Measurements from ENCODE around the gene ASXL1. TPM values are rescaled to one million over a fixed set of nuclear protein-coding genes. Genes with fewer than 3 reads are reported as not detected.

The ASXL1 gene
- total RNA-seq, 1 donor from 2014 or later = 142 TPM

DNA sequence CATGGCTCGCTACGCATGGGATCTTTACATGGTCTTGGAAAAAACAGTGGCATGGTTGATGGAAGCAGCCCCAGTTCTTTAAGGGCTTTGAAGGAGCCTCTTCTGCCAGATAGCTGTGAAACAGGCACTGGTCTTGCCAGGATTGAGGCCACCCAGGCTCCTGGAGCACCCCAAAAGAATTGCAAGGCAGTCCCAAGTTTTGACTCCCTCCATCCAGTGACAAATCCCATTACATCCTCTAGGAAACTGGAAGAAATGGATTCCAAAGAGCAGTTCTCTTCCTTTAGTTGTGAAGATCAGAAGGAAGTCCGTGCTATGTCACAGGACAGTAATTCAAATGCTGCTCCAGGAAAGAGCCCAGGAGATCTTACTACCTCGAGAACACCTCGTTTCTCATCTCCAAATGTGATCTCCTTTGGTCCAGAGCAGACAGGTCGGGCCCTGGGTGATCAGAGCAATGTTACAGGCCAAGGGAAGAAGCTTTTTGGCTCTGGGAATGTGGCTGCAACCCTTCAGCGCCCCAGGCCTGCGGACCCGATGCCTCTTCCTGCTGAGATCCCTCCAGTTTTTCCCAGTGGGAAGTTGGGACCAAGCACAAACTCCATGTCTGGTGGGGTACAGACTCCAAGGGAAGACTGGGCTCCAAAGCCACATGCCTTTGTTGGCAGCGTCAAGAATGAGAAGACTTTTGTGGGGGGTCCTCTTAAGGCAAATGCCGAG, 78.2 kb downstream of the ASXL1 start:
- no peak for DNase-seq
- H3K9me3 Mint-ChIP-seq = no peaks in the 10 kb centered on the region
- no peaks in the 10 kb centered on the region for H3K27me3 Mint-ChIP-seq
- peak overlapping the region; percentile 8 for H3K27ac Mint-ChIP-seq
- H3K4me1 Mint-ChIP-seq = peaks cover 12% of the 10 kb centered on the region
- no peak overlapping the region for H3K4me3 Mint-ChIP-seq
- H3K36me3 Mint-ChIP-seq (ENCODE audit: low read depth) = peaks cover 59% of the 10 kb centered on the region
- intact Hi-C loops (cut with micrococcal nuclease) = no loop called here

GRCh38 chr20:32436968-32437367, 78.8 kb downstream of the ASXL1 start:
- H3K27ac Mint-ChIP-seq = peak overlapping the region; percentile 8
- peaks cover 12% of the 10 kb centered on the region for H3K4me1 Mint-ChIP-seq
- H3K36me3 Mint-ChIP-seq (ENCODE audit: low read depth) = peaks cover 54% of the 10 kb centered on the region
- intact Hi-C loops (cut with micrococcal nuclease) = no loop called here
- no peaks in the 10 kb centered on the region for H3K9me3 Mint-ChIP-seq
- H3K4me3 Mint-ChIP-seq = no peak overlapping the region
- H3K27me3 Mint-ChIP-seq = no peaks in the 10 kb centered on the region
- no peak for DNase-seq

DNA sequence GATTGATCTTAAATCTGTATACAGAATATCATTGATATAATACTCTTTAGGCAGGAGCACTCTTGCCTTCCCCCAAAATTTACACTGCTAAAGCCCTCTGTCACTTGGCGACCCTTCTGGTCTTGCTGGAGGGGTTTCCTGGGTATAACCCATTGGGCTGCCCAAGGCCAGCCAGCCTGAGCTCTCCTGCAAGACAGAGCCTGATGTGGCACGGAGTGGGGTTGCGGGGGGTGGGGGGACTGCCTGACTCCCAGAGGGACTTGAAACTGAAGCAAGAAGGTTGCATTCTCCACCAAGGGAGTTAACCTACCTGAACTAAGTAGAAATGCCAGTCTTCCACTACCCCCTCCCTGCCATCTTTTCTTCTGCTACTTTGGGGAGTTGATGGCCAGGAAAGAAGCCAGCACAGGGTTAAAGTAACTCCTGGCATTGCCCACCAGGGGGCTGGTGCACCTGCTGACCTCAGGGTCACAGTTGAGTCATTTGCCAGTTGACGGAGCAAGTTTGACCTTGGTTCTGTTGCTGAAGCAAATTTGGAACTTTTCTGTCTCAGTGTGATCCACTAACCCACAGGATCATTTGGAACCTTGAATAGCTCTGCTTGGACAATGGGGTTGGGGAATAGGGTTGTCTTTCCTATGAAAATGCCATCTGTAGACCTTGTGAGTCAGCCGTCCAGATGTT, 79.4 kb downstream of the ASXL1 start:
- peaks cover 51% of the 10 kb centered on the region for H3K36me3 Mint-ChIP-seq (ENCODE audit: low read depth)
- DNase-seq = peak; percentile 60
- intact Hi-C loops (cut with micrococcal nuclease) = no loop called here
- H3K27me3 Mint-ChIP-seq = no peaks in the 10 kb centered on the region
- H3K4me3 Mint-ChIP-seq = no peak overlapping the region
- no peak overlapping the region for H3K27ac Mint-ChIP-seq
- H3K9me3 Mint-ChIP-seq = no peaks in the 10 kb centered on the region
- peaks cover 11% of the 10 kb centered on the region for H3K4me1 Mint-ChIP-seq

- DNase-seq = no peak
- Mint-ChIP-seq H3K9me3 (no peaks in the 10 kb centered on the region), H3K27ac (no peak overlapping the region), H3K4me1 (peaks cover 9% of the 10 kb centered on the region), H3K36me3 (ENCODE audit: low read depth) (peaks cover 46% of the 10 kb centered on the region), H3K4me3 (no peak overlapping the region), H3K27me3 (no peaks in the 10 kb centered on the region)
- intact Hi-C loops (cut with micrococcal nuclease) = no loop called here
These were observed 80.3 kb downstream of the ASXL1 start for GRCh38 chr20:32438331-32438858.

- H3K27me3 Mint-ChIP-seq = no peaks in the 10 kb centered on the region
- peak overlapping the region; percentile 62 for H3K27ac Mint-ChIP-seq
- H3K4me1 Mint-ChIP-seq = peaks cover 15% of the 10 kb centered on the region
- H3K4me3 Mint-ChIP-seq = no peak overlapping the region
- intact Hi-C loops (cut with micrococcal nuclease) = no loop called here
- no peaks in the 10 kb centered on the region for H3K9me3 Mint-ChIP-seq
- peak; percentile 62 for DNase-seq
- peaks cover 37% of the 10 kb centered on the region for H3K36me3 Mint-ChIP-seq (ENCODE audit: low read depth)
These were observed 81.2 kb downstream of the ASXL1 start for GRCh38 chr20:32439132-32439829.

GRCh38 chr20:32440069-32440757, 82.1 kb downstream of the ASXL1 start:
- Mint-ChIP-seq H3K4me1 (peaks cover 17% of the 10 kb centered on the region), H3K27ac (peak overlapping the region; percentile 16), H3K4me3 (no peak overlapping the region), H3K27me3 (no peaks in the 10 kb centered on the region), H3K36me3 (ENCODE audit: low read depth) (peaks cover 38% of the 10 kb centered on the region), H3K9me3 (no peaks in the 10 kb centered on the region)
- no peak for DNase-seq
- intact Hi-C loops (cut with micrococcal nuclease) = no loop called here

- H3K9me3 Mint-ChIP-seq = no peaks in the 10 kb centered on the region
- H3K27me3 Mint-ChIP-seq = no peaks in the 10 kb centered on the region
- intact Hi-C loops (cut with micrococcal nuclease) = no loop called here
- H3K27ac Mint-ChIP-seq = peak overlapping the region; percentile 16
- peaks cover 20% of the 10 kb centered on the region for H3K4me1 Mint-ChIP-seq
- no peak for DNase-seq
- no peak overlapping the region for H3K4me3 Mint-ChIP-seq
- peaks cover 41% of the 10 kb centered on the region for H3K36me3 Mint-ChIP-seq (ENCODE audit: low read depth)
These were observed 82.6 kb downstream of the ASXL1 start for GRCh38 chr20:32440758-32441078.

- Mint-ChIP-seq H3K4me1 (peaks cover 20% of the 10 kb centered on the region), H3K9me3 (no peaks in the 10 kb centered on the region), H3K27ac (no peak overlapping the region), H3K4me3 (no peak overlapping the region), H3K36me3 (ENCODE audit: low read depth) (peaks cover 33% of the 10 kb centered on the region), H3K27me3 (no peaks in the 10 kb centered on the region)
- DNase-seq = no peak
- intact Hi-C loops (cut with micrococcal nuclease) = no loop called here
These were observed 83.5 kb downstream of the ASXL1 start for GRCh38 chr20:32441638-32442037.

- H3K9me3 Mint-ChIP-seq = no peaks in the 10 kb centered on the region
- H3K27ac Mint-ChIP-seq = no peak overlapping the region
- DNase-seq = no peak
- no peaks in the 10 kb centered on the region for H3K27me3 Mint-ChIP-seq
- peaks cover 29% of the 10 kb centered on the region for H3K36me3 Mint-ChIP-seq (ENCODE audit: low read depth)
- intact Hi-C loops (cut with micrococcal nuclease) = no loop called here
- peaks cover 20% of the 10 kb centered on the region for H3K4me1 Mint-ChIP-seq
- no peak overlapping the region for H3K4me3 Mint-ChIP-seq
These were observed 84.7 kb downstream of the ASXL1 start for GRCh38 chr20:32442630-32443373.

GRCh38 chr20:32443386-32443974, 85.3 kb downstream of the ASXL1 start:
- Mint-ChIP-seq H3K36me3 (ENCODE audit: low read depth) (peaks cover 23% of the 10 kb centered on the region), H3K27ac (no peak overlapping the region), H3K4me1 (peaks cover 20% of the 10 kb centered on the region), H3K4me3 (no peak overlapping the region), H3K9me3 (no peaks in the 10 kb centered on the region), H3K27me3 (no peaks in the 10 kb centered on the region)
- no peak for DNase-seq
- intact Hi-C loops (cut with micrococcal nuclease) = no loop called here

GRCh38 chr20:32444474-32445220, 86.5 kb downstream of the ASXL1 start:
- Mint-ChIP-seq H3K27me3 (no peaks in the 10 kb centered on the region), H3K36me3 (ENCODE audit: low read depth) (peaks cover 19% of the 10 kb centered on the region), H3K9me3 (no peaks in the 10 kb centered on the region), H3K4me3 (no peak overlapping the region), H3K27ac (peak overlapping the region; percentile 47), H3K4me1 (peaks cover 11% of the 10 kb centered on the region)
- no peak for DNase-seq
- intact Hi-C loops (cut with micrococcal nuclease) = no loop called here

DNA sequence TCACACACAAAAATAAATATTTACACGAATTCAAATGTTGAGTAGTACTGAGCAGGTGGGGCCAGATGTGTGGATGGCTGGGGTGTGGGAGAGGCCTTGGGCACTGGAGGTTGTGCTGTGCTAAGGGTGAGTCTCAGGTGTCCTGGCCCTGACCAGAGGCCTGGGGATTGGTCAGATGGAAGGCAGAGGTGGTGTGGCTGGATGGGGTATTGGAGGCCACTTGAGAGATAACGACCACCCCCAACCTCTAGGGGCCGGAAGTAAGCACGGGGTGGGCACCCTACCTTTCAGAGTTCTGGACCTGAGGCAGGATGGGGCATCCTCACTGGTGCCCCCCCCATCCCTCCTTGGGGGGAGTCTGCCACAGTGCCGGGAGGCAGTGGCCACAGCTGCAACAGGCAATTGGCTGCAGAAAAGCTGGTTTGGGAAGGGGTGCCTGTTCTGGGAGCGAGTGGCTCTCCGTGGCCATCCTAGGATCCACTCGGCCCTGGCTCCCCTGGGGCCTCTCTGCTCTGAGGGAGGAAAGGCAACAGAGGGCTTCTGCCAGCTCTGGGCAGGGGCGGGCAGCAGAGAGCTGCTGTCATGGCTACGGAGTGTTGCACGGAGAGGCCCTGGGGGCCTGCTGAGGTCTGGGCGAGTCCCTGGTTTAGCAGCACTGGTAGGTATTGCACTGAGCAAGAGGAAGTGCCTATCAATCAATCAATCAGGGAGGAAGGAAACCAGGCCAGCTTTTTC, 87.6 kb downstream of the ASXL1 start:
- Mint-ChIP-seq H3K9me3 (no peaks in the 10 kb centered on the region), H3K4me3 (no peak overlapping the region), H3K27me3 (no peaks in the 10 kb centered on the region), H3K36me3 (ENCODE audit: low read depth) (peaks cover 22% of the 10 kb centered on the region), H3K27ac (peak overlapping the region; percentile 72), H3K4me1 (peaks cover 11% of the 10 kb centered on the region)
- peak; percentile 57 for DNase-seq
- intact Hi-C loops (cut with micrococcal nuclease) = no loop called here
